ENCODE data around the gene RBP3. TPM values are rescaled to one million over a fixed set of nuclear protein-coding genes. Genes with fewer than 3 reads are reported as not detected.

Gene RBP3
- not detected for total RNA-seq
- not detected for polyA plus RNA-seq

DNA sequence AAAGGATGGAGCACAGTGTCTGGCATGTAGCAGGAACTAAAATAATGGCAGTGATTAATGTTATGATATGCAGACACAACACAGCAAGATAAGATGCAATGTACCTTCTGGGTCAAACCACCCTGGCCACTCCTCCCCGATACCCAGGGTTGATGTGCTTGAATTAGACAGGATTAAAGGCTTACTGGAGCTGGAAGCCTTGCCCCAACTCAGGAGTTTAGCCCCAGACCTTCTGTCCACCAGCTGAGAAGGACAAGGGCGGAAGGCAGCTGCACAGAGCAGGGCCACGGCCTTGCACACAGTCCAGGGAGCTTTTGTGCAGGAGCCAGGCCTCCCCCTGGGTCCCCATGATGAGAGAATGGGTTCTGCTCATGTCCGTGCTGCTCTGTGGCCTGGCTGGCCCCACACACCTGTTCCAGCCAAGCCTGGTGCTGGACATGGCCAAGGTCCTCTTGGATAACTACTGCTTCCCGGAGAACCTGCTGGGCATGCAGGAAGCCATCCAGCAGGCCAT lies at the start of gene RBP3:
RBP3 (plus strand) TSS at position 226 of the 514 bp plus-strand sequence; CDS start at position 348, 122 bp downstream.
- DNase-seq: no peak
- no peak within 1 kb of the TSS for H3K4me3 ChIP-seq
- H3K36me3 ChIP-seq: no peaks in the 10 kb centered on the region
- no peaks in the 10 kb centered on the region for H3K4me1 ChIP-seq
- H3K9me3 ChIP-seq: no peaks in the 10 kb centered on the region
- no peaks in the 10 kb centered on the region for H3K27me3 ChIP-seq
- intact Hi-C loops (cut with DNase I): no loop called here
- 88 to 93% methylated on average over 5 of the region's 5 CpGs for WGBS, 2 donors
- no peak within 1 kb of the TSS for H3K27ac ChIP-seq
- no peak for TF ChIP-seq POLR2A (IDR thresholded peaks at IDR 0.05)
- TF ChIP-seq EP300 (IDR thresholded peaks at IDR 0.05): no peak
- TF ChIP-seq CTCF (IDR thresholded peaks at IDR 0.05): no peak

DNA sequence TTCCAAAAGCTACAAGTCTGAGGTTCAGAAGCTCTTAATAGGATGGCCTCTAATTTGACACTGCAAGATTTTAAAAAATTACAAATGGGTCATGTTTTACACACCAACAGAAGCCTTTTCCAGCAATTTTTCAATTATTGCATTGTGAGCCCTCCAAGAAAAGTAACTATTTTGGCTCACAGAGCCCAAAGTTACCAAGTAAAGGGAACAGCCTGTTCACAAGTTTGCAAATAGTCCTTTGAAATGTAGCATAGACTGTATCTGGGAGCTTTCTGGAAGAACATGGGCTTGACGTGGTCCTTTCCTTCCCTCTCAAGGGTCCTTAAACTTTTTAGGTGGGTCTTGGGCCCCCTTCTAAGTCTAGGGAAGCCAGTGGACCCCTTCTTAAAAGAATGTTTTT lies 49.4 kb upstream of the RBP3 start:
- TF ChIP-seq POLR2A (IDR thresholded peaks at IDR 0.05) (no peak), POLR2AphosphoS5 (IDR thresholded peaks at IDR 0.05) (peak in 1 of 4 donors; percentile 15)
- Histone ChIP-seq H3K4me1 (peaks cover 0 to 19% (median 12%) of the 10 kb centered on the region in 4 donors), H3K27ac (peak overlapping the region in 1 of 4 donors; percentile 27), H3K4me3 (no peak overlapping the region), H3K36me3 (no peaks in the 10 kb centered on the region), H3K27me3 (peaks cover 9 to 40% (median 30%) of the 10 kb centered on the region in 3 donors), H3K9me3 (no peaks in the 10 kb centered on the region)
- no peak for DNase-seq
- intact Hi-C loops (cut with DNase I): no loop called here
- 90% methylated on average over 1 of the region's 1 CpG for WGBS, 2 donors

- peak within 1 kb of the TSS; percentile 16 to 45 (median 38) for H3K4me3 ChIP-seq
- TF ChIP-seq CTCF (IDR thresholded peaks at IDR 0.05): no peak
- no peak for TF ChIP-seq POLR2AphosphoS5 (IDR thresholded peaks at IDR 0.05)
- TF ChIP-seq EP300 (IDR thresholded peaks at IDR 0.05): no peak
- no peak for TF ChIP-seq POLR2A (IDR thresholded peaks at IDR 0.05)
- intact Hi-C loops (cut with DNase I): no loop called here
- no peaks in the 10 kb centered on the region for H3K9me3 ChIP-seq
- no peak for DNase-seq
- H3K27me3 ChIP-seq: peaks cover 9 to 40% (median 30%) of the 10 kb centered on the region in 3 donors
- peaks cover 0 to 19% (median 12%) of the 10 kb centered on the region in 4 donors for H3K4me1 ChIP-seq
- peak within 1 kb of the TSS in 2 of 4 donors; percentile 17 for H3K27ac ChIP-seq
- no peaks in the 10 kb centered on the region for H3K36me3 ChIP-seq
- WGBS, 2 donors: 5 to 7% methylated on average over 64 of the region's 64 CpGs
Measured at GRCh38 chr10:47299611-47300428, 48.3 kb upstream of the RBP3 start, which contains the start of gene GDF10. TSS of gene GDF10 (plus strand) at chr10:47300197. CDS start at chr10:47300652, 455 bp downstream.

DNA sequence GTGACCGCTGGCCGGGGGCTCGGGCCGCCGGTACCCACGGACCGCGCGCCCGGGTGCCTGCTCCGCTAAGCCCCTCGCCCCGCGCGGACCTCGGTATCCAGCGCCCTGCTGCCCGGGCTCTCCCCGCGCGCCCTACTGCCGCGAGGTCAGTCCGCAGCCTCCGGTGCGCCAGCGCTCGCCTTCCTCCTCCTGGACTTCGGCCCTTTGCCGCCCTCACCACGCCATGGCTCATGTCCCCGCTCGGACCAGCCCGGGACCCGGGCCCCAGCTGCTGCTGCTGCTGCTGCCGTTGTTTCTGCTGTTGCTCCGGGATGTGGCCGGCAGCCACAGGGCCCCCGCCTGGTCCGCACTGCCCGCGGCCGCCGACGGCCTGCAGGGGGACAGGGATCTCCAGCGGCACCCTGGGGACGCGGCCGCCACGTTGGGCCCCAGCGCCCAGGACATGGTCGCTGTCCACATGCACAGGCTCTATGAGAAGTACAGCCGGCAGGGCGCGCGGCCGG lies 47.7 kb upstream of the RBP3 start:
- 5% methylated on average over 57 of the region's 57 CpGs for WGBS, 2 donors
- no peak for TF ChIP-seq CTCF (IDR thresholded peaks at IDR 0.05)
- TF ChIP-seq POLR2AphosphoS5 (IDR thresholded peaks at IDR 0.05): no peak
- TF ChIP-seq POLR2A (IDR thresholded peaks at IDR 0.05): no peak
- no peak for TF ChIP-seq EP300 (IDR thresholded peaks at IDR 0.05)
- Histone ChIP-seq H3K27ac (no peak overlapping the region), H3K27me3 (peaks cover 9 to 40% (median 30%) of the 10 kb centered on the region in 3 donors), H3K9me3 (no peaks in the 10 kb centered on the region), H3K36me3 (no peaks in the 10 kb centered on the region), H3K4me3 (peak overlapping the region; percentile 16 to 45 (median 38)), H3K4me1 (peaks cover 0 to 19% (median 12%) of the 10 kb centered on the region in 4 donors)
- intact Hi-C loops (cut with DNase I): no loop called here
- DNase-seq: no peak

GRCh38 chr10:47301833-47302232 lies 46.3 kb upstream of the RBP3 start:
- no peak for TF ChIP-seq POLR2AphosphoS5 (IDR thresholded peaks at IDR 0.05)
- no peak for TF ChIP-seq CTCF (IDR thresholded peaks at IDR 0.05)
- no peak for TF ChIP-seq EP300 (IDR thresholded peaks at IDR 0.05)
- TF ChIP-seq POLR2A (IDR thresholded peaks at IDR 0.05): no peak
- no peaks in the 10 kb centered on the region for H3K36me3 ChIP-seq
- H3K27ac ChIP-seq: no peak overlapping the region
- 84 to 85% methylated on average over 2 of the region's 2 CpGs for WGBS, 2 donors
- intact Hi-C loops (cut with DNase I): no loop called here
- H3K4me1 ChIP-seq: peaks cover 0 to 19% (median 12%) of the 10 kb centered on the region in 4 donors
- peak overlapping the region in 1 of 4 donors; percentile 39 for H3K4me3 ChIP-seq
- no peak for DNase-seq
- peaks cover 9 to 45% (median 30%) of the 10 kb centered on the region in 3 donors for H3K27me3 ChIP-seq
- no peaks in the 10 kb centered on the region for H3K9me3 ChIP-seq

Measured in sigmoid colon (tissue), 7 donors.